D721Med (cell line): ENCODE measurements around the gene THOP1.

Experiments
- DNase-seq: peaks from one replicate; pipeline ENCODE4 v3.0.0; 2011; ENCODE audit warnings: low spot score; ENCODE audit not compliant: insufficient read length
- FAIRE-seq: peaks from 2 replicates; lab custom pipeline; 2011; peaks lifted over from hg19 to GRCh38; lab: Jason Lieb, UNC
- CTCF ChIP-seq: IDR thresholded peaks from 2 replicates; pipeline ENCODE4 v1.5.1; 2012; ENCODE audit warnings: mild to moderate bottlenecking, control low read depth; ENCODE audit not compliant: insufficient read depth; ENCODE audit errors: missing control alignments

The THOP1 gene

GRCh38 chr19:2762783-2763496 is 22.4 kb upstream of the THOP1 start:
- FAIRE-seq (no peak), DNase-seq (no peak)
- no peak for TF ChIP-seq CTCF

- FAIRE-seq (no peak), DNase-seq (no peak)
- no peak for TF ChIP-seq CTCF
Observed at GRCh38 chr19:2763687-2764086, 21.6 kb upstream of the THOP1 start.

DNA sequence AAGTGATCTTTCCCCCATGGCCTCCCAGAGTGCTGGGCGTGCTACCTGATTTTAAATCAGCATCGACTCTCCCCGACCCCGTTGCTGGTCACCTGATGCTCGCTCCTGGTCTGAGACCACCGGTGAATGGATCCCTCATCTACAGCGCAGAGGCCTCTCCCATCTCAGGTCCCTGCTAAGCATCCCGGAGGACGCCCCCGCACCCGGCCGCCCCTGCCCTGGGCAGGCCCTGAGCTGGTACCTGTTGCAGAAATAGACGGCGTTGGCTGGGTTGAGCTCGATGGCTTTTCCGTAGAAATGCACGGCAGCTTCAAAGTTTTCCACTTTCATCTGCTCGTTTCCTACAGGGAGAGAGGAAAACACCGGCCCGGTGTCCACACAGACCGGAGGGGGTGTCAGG is 20.4 kb upstream of the THOP1 start:
- FAIRE-seq: no peak
- no peak for DNase-seq
- TF ChIP-seq CTCF: no peak

DNA sequence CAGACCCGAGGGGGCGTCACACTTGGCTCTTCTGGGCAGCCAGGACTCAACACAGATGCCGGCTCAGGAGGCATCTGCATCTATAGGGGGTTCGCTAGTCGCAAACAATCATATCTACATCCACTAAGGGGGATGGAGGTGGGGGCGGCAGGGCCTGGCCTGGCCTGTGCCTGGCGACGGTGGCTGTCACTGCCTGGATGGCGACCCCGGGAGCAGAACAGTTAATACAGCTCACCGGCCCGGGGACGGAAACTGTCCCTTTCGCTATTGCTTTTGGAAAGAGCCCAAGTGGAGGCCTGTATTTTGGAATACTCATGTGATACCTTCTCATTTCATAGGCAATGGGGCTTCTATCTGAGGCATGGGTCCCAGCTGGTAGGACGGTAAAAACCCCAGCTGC is 19.9 kb upstream of the THOP1 start:
- FAIRE-seq (no peak), DNase-seq (no peak)
- TF ChIP-seq CTCF: no peak

DNA sequence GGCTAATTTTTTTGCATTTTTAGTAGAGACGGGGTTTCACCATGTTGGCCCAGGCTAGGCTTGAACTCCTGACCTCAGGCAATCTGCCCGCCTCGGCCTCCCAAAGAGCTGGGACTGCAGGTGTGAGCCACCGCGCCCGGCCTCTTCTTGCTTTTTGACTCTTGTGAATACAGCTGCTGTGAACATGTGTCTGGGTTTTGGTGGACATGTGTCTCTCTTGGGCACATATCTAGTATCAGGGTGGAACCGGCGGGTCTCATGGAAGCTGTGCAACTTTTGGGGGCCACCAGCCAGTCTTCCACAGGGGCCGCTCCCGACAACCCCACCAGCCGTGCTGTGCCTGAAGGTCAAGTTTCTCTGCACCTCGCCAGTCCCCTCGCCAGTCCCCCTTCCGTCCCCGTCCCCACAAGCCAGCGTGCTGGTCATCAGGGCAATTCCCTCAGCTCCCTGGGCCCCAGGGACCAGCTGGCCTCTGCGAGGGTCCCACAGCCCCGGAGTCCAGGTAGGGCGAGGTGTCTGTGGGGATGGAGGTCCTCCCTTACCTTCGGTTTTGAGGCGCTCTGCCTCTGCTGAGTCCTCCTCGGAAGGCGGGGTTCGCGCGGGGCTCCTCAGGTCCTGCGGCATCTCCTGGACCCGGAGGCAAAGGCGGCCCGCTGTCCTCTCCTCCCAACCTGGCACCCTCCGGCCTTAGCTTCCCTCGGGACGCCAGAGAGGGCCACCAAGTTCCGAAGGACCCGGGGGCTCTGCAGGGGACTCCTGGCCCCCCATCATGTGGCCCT is 18.5 kb upstream of the THOP1 start:
- TF ChIP-seq CTCF: no peak
- DNase-seq: no peak
- FAIRE-seq: no peak

DNA sequence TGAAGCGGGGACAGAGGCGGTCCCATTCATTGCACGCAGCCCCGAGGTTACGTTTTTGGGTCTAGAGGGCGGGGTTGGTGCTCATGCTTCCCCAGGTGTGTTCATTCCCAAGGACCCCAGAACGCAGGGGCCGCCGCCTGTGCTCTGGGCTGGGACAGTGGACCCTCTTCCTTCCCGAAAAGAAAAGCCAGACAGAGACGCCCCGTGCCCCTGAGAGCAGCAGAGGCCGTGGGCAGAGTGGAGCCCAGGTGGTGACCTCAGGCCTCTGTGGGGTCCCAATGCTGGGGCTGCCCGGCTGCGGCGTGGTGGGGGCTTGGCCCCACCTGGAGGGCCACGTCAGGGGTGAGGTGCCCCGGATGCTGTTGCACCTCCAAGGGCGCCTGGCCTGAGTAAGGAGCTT is 17.6 kb upstream of the THOP1 start:
- no peak for FAIRE-seq
- DNase-seq: no peak
- TF ChIP-seq CTCF: no peak

DNA sequence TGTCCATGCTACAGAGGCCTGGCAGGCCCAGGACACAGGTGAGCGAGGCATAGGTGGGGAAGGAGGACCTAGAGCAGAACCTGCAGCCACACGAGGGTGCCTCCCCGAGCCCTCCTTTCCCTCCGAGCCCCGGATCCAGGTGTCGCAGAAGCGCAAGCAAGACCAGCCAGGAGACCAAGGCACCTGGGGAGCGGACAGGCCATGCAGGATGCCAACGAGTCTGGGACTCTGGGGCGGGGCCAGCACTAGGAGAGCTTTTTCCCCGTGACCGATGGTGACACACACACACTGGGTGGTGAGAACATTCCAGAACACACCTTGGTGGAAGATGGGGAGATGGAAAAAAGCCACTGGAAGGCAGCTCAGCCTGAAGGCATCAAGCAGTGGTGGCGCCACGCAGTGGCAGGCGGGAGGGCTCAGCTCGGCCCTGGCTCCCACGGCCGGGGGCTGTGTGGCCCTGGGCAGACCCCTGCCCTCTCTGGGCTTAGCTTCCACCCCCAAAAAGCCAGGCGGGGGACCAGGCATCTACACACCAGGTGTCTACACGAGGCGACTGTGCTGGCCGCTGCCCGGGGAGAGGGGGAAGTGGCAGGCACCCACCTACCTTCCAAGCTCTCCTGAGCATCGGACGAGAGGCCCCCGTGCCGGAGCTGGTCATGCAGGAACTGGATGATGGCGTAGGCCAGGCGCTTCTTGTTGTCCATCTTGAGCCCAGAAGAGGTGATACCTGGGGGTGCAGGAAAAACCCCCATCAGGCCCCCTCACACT is 16.8 kb upstream of the THOP1 start:
- FAIRE-seq (no peak), DNase-seq (no peak)
- no peak for TF ChIP-seq CTCF
